GM19025 (cell line): ENCODE measurements around the gene F2.

ENCODE experiments used
- ATAC-seq: cut with Tn5 transposase; IDR thresholded peaks from one replicate; pipeline ENCODE4 v1.9.1; 2021; ENCODE audit warnings: mild to moderate bottlenecking, low read depth, moderate library complexity; ENCODE audit not compliant: unreplicated experiment

The F2 gene

GRCh38 chr11:46736615-46737014, 17.6 kb downstream of the F2 start:
- ATAC-seq = no peak

DNA sequence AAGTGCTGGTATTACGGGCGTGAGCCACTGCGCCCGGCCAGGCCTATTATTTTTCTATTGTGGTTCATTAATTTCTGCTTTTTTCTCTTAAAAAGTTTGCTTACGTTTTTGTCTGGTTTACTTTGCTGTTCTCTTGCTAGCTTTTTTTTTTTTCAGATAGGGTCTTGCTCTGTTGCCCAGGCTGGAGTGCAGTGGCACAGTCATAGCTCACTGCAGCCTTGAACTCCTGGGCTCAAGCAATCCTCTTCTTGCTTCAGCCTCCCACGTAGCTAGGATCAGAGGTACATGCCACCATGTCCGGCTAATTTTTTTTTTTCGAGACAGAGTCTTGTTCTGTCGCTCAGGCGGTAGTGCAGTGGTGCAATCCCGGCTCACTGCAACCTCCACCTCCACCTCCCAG, 18.7 kb downstream of the F2 start:
- ATAC-seq = no peak

DNA sequence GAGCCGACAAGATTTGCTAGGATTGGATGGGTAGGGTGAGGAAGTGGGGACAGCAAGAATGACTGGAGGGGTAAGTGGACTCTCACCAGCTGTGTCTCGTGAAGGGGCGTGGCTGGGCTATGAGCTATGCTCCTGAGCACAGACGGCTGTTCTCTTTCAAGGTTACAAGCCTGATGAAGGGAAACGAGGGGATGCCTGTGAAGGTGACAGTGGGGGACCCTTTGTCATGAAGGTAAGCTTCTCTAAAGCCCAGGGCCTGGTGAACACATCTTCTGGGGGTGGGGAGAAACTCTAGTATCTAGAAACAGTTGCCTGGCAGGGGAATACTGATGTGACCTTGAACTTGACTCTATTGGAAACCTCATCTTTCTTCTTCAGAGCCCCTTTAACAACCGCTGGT, 19.9 kb downstream of the F2 start:
- ATAC-seq = no peak

DNA sequence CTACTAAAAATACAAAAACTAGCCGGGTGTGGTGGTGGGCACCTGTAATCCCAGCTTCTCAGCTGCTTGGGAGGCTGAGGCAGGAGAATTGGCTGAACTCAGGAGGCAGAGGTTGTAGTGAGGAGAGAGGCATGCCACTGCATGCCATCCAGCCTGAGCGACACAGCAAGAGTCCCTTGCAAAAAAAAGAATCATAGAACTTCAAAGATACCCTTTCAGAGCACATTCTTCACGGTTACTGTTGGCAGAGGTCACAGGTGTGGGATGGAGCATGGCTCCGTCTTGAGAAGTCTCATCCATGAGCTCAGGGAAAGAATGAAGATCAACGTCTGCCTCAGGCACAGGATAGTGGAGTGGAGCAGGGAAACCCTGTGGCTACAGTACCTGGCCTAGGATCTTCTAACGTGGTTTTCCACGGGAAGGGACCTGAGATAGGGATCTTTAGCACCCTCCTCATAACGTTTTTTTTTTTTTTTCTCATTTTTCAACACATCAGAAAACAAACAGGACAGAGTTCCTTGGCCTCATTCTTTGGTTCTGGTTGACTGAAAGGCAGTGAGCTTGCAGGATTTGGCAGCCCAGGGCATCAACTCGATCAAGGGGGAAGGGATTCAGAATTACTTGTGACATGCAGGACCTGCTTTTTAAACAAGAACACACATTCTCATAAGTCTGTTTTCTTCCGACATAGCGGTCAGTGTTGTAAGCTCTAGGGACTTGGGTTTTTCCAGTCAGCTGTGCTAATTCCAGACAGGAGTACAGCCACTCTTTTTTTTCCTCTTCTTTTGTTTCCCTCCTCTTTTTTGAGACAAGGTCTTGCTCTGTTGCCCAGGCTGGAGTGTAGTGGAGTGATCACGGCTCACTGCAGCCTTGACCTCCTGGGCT, 22.8 kb downstream of the F2 start:
- no peak for ATAC-seq

GRCh38 chr11:46743043-46743442, 24.0 kb downstream of the F2 start:
- ATAC-seq = no peak

DNA sequence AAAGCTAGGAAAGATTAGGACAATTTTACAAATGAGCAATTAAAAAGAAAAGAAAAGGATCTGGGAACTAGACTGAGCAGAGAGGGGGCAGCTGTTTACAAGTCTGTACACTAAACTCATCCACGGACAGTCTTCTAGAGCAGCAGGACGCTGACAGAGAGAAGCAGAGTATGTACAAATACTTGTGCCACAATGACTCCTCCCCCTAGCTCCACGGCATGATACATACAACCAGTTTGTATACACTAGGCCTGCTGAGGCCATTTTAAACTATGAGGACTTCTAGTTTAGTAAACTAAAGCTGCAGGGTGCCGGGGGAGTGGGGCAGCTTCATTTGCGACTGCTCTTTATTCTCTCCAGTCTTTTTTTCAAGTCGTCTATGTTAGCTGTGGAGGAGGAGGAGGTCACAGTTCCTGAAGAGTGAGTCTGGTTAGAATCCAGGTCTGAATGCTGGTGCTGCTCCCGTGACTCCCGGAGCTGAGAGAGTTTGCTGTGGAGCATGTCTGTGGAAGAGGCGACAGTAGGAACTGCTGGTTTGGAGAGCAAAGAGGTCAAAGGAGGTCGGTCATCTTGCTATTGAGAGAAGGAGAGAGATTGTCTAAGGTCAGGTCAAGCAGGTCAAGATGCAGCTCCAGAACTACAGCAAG, 24.8 kb downstream of the F2 start:
- ATAC-seq = no peak

GRCh38 chr11:46745328-46745727, 26.3 kb downstream of the F2 start:
- no peak for ATAC-seq

DNA sequence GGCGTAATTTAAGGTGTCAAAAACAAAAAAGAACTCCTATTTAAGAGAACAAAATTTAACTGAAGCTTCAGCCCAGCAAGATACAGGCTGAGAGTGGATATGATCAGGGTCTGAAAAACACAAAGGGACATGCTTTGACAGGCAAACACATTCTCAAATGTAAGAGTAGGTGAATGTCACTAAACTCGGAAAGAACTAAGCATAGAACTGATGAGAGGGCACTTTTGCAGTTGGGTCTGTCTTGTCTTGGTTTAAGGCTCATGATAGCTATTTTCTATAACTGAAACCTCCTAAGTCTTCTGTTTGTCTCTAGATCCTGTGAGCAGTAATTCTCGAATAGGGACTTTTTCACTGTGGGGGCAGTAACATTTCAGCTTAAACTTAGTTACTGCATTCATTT, 27.0 kb downstream of the F2 start:
- no peak for ATAC-seq

- ATAC-seq = no peak
Observed at GRCh38 chr11:46747150-46747549, 28.1 kb downstream of the F2 start.

- no peak for ATAC-seq
Observed at GRCh38 chr11:46755962-46756361, 36.9 kb downstream of the F2 start.

DNA sequence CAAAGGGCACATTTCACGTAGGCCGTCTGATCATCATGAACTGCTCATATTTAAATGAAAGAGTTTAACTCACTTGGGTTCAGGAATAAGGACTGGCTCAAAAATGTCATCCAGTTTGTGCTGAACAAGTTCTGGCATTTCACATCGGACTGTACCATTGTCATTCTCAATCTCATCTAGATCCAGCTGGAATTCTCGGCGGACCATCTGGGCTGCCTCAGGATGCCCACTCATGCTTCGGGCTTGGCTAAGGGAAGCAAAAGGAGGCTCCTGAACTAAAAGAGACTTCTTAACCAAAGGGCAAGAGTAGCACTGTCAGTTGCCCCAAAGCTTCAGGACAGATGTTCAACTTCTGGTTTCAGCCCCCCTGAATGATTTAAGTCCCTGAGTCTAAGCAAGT, 40.2 kb downstream of the F2 start:
- ATAC-seq = no peak

DNA sequence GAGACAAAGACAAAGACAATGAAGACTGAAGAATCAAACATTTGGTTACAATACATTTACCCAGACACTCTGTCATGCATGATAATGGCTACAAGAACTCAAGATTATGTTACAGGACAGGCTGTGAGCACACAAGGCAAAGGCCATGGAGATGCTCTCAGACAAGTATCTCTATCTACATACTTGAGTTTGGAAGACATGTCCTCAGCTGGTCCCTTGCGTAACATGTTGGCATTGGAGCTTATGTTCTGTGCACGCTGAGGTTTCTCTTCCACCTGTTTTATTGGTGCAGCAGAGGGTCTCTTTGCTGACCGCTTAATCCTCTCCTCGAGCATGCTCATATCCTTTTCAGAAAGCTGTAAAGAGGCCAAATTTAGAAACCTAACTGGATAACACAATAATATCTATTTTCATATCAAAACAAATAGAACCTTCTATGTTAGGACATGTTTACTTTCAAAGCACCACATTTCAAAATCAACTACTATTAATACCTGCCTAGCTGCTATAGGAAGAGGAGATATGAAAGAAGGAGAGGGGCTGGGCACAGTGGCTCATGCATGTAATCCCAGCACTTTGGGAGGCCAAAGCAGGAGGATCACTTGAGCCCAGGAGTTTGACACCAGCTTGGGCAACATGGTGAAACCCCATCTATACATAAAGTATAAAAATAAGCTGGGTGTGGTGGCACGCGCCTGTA, 41.6 kb downstream of the F2 start:
- ATAC-seq = no peak

DNA sequence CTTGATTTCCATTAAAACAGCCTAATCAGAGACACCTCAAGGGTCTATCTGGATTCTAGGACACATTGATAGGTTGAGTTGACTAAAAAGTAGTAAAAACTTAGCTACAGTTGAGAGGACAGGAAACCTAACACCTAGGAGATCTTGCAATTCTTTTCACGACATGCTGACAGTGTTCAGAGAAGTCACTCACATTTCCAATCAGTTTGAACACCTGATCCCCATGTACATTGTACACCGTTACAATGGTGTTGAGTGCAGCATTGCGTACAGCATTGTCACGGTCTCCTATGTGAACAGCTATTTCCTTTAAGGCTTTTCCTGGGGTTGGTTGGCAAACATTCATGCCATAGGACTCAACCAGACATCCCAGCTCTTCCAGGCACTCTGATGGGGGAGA, 42.8 kb downstream of the F2 start:
- ATAC-seq = no peak

DNA sequence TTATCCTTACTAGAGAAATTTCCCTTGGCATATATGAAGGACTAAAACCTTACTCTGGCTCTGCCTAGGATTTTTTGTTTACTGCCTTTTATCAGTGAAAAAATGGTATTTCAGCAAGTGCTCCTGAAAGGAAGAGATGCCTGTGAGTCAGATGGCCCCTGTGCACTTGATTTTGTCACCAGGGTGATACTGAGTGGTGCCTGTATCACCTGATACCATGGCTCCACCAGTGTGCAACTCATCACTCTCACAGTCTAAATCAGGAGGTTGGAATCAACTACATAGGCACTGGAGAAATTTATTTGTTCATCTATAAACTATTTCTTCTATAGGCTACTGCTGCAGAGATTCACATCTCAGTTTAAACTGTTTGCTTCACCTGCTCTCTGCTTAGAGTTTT, 43.2 kb downstream of the F2 start:
- ATAC-seq = no peak

GRCh38 chr11:46766656-46767055, 47.6 kb downstream of the F2 start:
- no peak for ATAC-seq

GRCh38 chr11:46769636-46770221, 50.7 kb downstream of the F2 start:
- ATAC-seq = no peak

- ATAC-seq = no peak
Observed at GRCh38 chr11:46776878-46777277, 57.9 kb downstream of the F2 start.

GRCh38 chr11:46778416-46778815, 59.4 kb downstream of the F2 start:
- ATAC-seq = no peak
